ENCODE measurements around the gene LGALS4. TPM values are rescaled to one million over a fixed set of nuclear protein-coding genes. Genes with fewer than 3 reads are reported as not detected.

LGALS4 gene
- total RNA-seq, 2 experiments from 2014 or later, result 1.0 to 1.1 TPM

GRCh38 chr19:38838208-38838985 lies 25.7 kb upstream of the LGALS4 start:
- no peak for DNase-seq (ENCODE audit: low spot score)
- Histone ChIP-seq H3K4me2 (ENCODE audit: low read length) (no peak overlapping the region), H3K4me3 (ENCODE audit: low read depth, low read length, poor library complexity, severe bottlenecking) (no peak overlapping the region), H3K36me3 (ENCODE audit: insufficient read depth, low read length) (peaks cover 83% of the 10 kb centered on the region), H3K27ac (ENCODE audit: low read depth, low read length, poor library complexity, severe bottlenecking) (no peak overlapping the region), H4K20me1 (ENCODE audit: insufficient read depth, low read length) (peaks cover 22% of the 10 kb centered on the region), H3K9me3 (ENCODE audit: low read length) (no peaks in the 10 kb centered on the region), H2AFZ (ENCODE audit: low read length) (no peak overlapping the region), H3K4me1 (ENCODE audit: insufficient read depth, low read length, poor library complexity, severe bottlenecking) (peaks cover 11% of the 10 kb centered on the region), H3K79me2 (ENCODE audit: insufficient read depth, low read depth, low read length) (peaks cover 19% of the 10 kb centered on the region; the same call in 1 of the 2 replicates), H3K9me2 (ENCODE audit: insufficient read depth, low read length) (no peaks in the 10 kb centered on the region)
- TF ChIP-seq CTCF (conservative IDR thresholded peaks at IDR 0.05; ENCODE audit: low read length) (no peak), EZH2phosphoT487 (IDR thresholded peaks at IDR 0.05; ENCODE audit: borderline replicate concordance, low read depth, low read length) (no peak)
- BruUV-seq (replicated peaks), result no TSS peak
- intact Hi-C loops (cut with micrococcal nuclease; ENCODE audit: unreplicated experiment), result no loop called here
- ChIA-PET CTCF (ENCODE audit: unreplicated experiment) (no interaction called here), POLR2A (no interaction called here)

- Histone ChIP-seq H2AFZ (ENCODE audit: low read length) (no peak overlapping the region), H3K4me2 (ENCODE audit: low read length) (no peak overlapping the region), H3K4me3 (ENCODE audit: low read depth, low read length, poor library complexity, severe bottlenecking) (no peak overlapping the region), H3K27ac (ENCODE audit: low read depth, low read length, poor library complexity, severe bottlenecking) (no peak overlapping the region), H3K36me3 (ENCODE audit: insufficient read depth, low read length) (peaks cover 76% of the 10 kb centered on the region), H3K9me2 (ENCODE audit: insufficient read depth, low read length) (no peaks in the 10 kb centered on the region), H4K20me1 (ENCODE audit: insufficient read depth, low read length) (peaks cover 18% of the 10 kb centered on the region), H3K79me2 (ENCODE audit: insufficient read depth, low read depth, low read length) (peaks cover 15% of the 10 kb centered on the region; the same call in 1 of the 2 replicates), H3K9me3 (ENCODE audit: low read length) (no peaks in the 10 kb centered on the region), H3K4me1 (ENCODE audit: insufficient read depth, low read length, poor library complexity, severe bottlenecking) (peaks cover 4% of the 10 kb centered on the region)
- no peak for DNase-seq (ENCODE audit: low spot score)
- ChIA-PET POLR2A (no interaction called here), CTCF (ENCODE audit: unreplicated experiment) (no interaction called here)
- BruUV-seq (replicated peaks), result no TSS peak
- intact Hi-C loops (cut with micrococcal nuclease; ENCODE audit: unreplicated experiment), result no loop called here
- TF ChIP-seq CTCF (conservative IDR thresholded peaks at IDR 0.05; ENCODE audit: low read length) (no peak), EZH2phosphoT487 (IDR thresholded peaks at IDR 0.05; ENCODE audit: borderline replicate concordance, low read depth, low read length) (no peak)
Observed at GRCh38 chr19:38837656-38838121, 24.9 kb upstream of the LGALS4 start.

GRCh38 chr19:38836983-38837626 lies 24.4 kb upstream of the LGALS4 start:
- Histone ChIP-seq H3K4me3 (ENCODE audit: low read depth, low read length, poor library complexity, severe bottlenecking) (no peak overlapping the region), H3K4me2 (ENCODE audit: low read length) (no peak overlapping the region), H3K79me2 (ENCODE audit: insufficient read depth, low read depth, low read length) (peaks cover 9% of the 10 kb centered on the region; the same call in 1 of the 2 replicates), H3K9me2 (ENCODE audit: insufficient read depth, low read length) (no peaks in the 10 kb centered on the region), H3K9me3 (ENCODE audit: low read length) (no peaks in the 10 kb centered on the region), H3K27ac (ENCODE audit: low read depth, low read length, poor library complexity, severe bottlenecking) (no peak overlapping the region), H3K4me1 (ENCODE audit: insufficient read depth, low read length, poor library complexity, severe bottlenecking) (peaks cover 4% of the 10 kb centered on the region), H4K20me1 (ENCODE audit: insufficient read depth, low read length) (peaks cover 12% of the 10 kb centered on the region), H3K36me3 (ENCODE audit: insufficient read depth, low read length) (peaks cover 70% of the 10 kb centered on the region), H2AFZ (ENCODE audit: low read length) (no peak overlapping the region)
- no TSS peak for BruUV-seq (replicated peaks)
- intact Hi-C loops (cut with micrococcal nuclease; ENCODE audit: unreplicated experiment), result no loop called here
- DNase-seq (ENCODE audit: low spot score), result no peak
- CTCF ChIA-PET (ENCODE audit: unreplicated experiment), result no interaction called here
- no peak for TF ChIP-seq EZH2phosphoT487 (IDR thresholded peaks at IDR 0.05; ENCODE audit: borderline replicate concordance, low read depth, low read length)
- no peak for TF ChIP-seq CTCF (conservative IDR thresholded peaks at IDR 0.05; ENCODE audit: low read length)
- POLR2A ChIA-PET, result no interaction called here
